Keratinocyte (primary cell): Measurements from ENCODE around the gene AFG1L. TPM values are rescaled to one million over a fixed set of nuclear protein-coding genes. Genes with fewer than 3 reads are reported as not detected.
"Not testable (repeated sequence)": the region's sequence is repeated elsewhere in the genome, so short reads cannot be mapped to it uniquely, and the experiment has no call there.

Experiments used
- DNase-seq: peaks from one replicate; pipeline ENCODE4 v3.0.0-alpha.2; 2011; ENCODE audit warnings: low read depth, missing footprints, low spot score
- FAIRE-seq: peaks from 2 replicates; lab custom pipeline; 2011; peaks lifted over from hg19 to GRCh38; lab: Jason Lieb, UNC
- H2AFZ ChIP-seq: 2 replicates; pipeline ENCODE4 v1.6.0; 2012; ENCODE audit warnings: low read length, control low read depth, inconsistent platforms; ENCODE audit not compliant: control insufficient read depth
- H3K27ac ChIP-seq: 2 replicates; pipeline ENCODE4 v1.5.1; 2011; ENCODE audit warnings: low read length; ENCODE audit not compliant: control insufficient read depth, insufficient read depth
- H3K27me3 ChIP-seq: 3 replicates; pipeline ENCODE4 v1.6.0; 2011; ENCODE audit warnings: low read length; ENCODE audit not compliant: control insufficient read depth, insufficient read depth; ENCODE audit errors: extremely low read depth
- H3K36me3 ChIP-seq, 2 experiments: 2 replicates in 1 of 2; 3 replicates in 1 of 2; pipeline ENCODE4 v1.5.1; 2011; ENCODE audit warnings: low read length in 2 of 2, mild to moderate bottlenecking in 1 of 2; ENCODE audit not compliant: control insufficient read depth in 2 of 2, insufficient read depth in 2 of 2; ENCODE audit errors: extremely low read depth in 1 of 2
- H3K4me1 ChIP-seq: 3 replicates; pipeline ENCODE4 v1.5.1; 2011; ENCODE audit warnings: low read length; ENCODE audit not compliant: control insufficient read depth, insufficient read depth; ENCODE audit errors: extremely low read depth
- H3K4me2 ChIP-seq: 3 replicates; pipeline ENCODE4 v1.6.0; 2011; ENCODE audit warnings: low read depth, low read length; ENCODE audit not compliant: control insufficient read depth, insufficient read depth; ENCODE audit errors: extremely low read depth
- H3K4me3 ChIP-seq, 3 experiments: fragments of 200-600 bp in 1 of 3; sonication (generic) in 1 of 3; 2 replicates in 2 of 3; 3 replicates in 1 of 3; pipeline ENCODE4 v1.5.1; 2011 to 2016; ENCODE audit warnings: low read length in 3 of 3, mild to moderate bottlenecking in 3 of 3, control low read depth in 2 of 3, inconsistent platforms in 1 of 3, low read depth in 1 of 3, mixed read lengths in 1 of 3, mixed run types in 1 of 3, moderate library complexity in 1 of 3; ENCODE audit not compliant: control insufficient read depth in 2 of 3, insufficient read depth in 2 of 3; ENCODE audit errors: extremely low read depth in 1 of 3
- H3K79me2 ChIP-seq: 2 replicates; pipeline ENCODE4 v1.6.0; 2012; ENCODE audit warnings: low read length; ENCODE audit not compliant: control insufficient read depth, insufficient read depth
- H3K9ac ChIP-seq: 3 replicates; pipeline ENCODE4 v1.6.0; 2011; ENCODE audit warnings: low read length; ENCODE audit not compliant: control insufficient read depth, insufficient read depth; ENCODE audit errors: extremely low read depth
- H3K9me1 ChIP-seq: 3 replicates; pipeline ENCODE4 v1.6.0; 2011; ENCODE audit warnings: low read length; ENCODE audit not compliant: control insufficient read depth, insufficient read depth; ENCODE audit errors: extremely low read depth
- H3K9me3 ChIP-seq: 2 replicates; pipeline ENCODE4 v1.5.1; 2012; ENCODE audit warnings: low read depth, low read length; ENCODE audit not compliant: control insufficient read depth
- H4K20me1 ChIP-seq: 3 replicates; pipeline ENCODE4 v1.6.0; 2011; ENCODE audit warnings: low read length; ENCODE audit not compliant: control insufficient read depth, insufficient read depth; ENCODE audit errors: extremely low read depth
- CTCF ChIP-seq, 3 experiments: IDR thresholded peaks in 1 of 3; conservative IDR thresholded peaks in 1 of 3; optimal IDR thresholded peaks in 1 of 3; 2 replicates in 2 of 3; 3 replicates in 1 of 3; pipeline versions ENCODE3 to v1.5.1; 2011; ENCODE audit warnings: low read length in 3 of 3, mild to moderate bottlenecking in 3 of 3, moderate library complexity in 2 of 3, control low read depth in 1 of 3, inconsistent platforms in 1 of 3; ENCODE audit not compliant: insufficient read depth in 2 of 3; ENCODE audit errors: extremely low read depth in 1 of 3
- EZH2 ChIP-seq: IDR thresholded peaks from one replicate; pipeline ENCODE4 v1.6.1; 2012; ENCODE audit warnings: inconsistent platforms, mild to moderate bottlenecking, low read length, moderate library complexity
- dilution Hi-C: fragments of 300-500 bp; cut with MboI; formaldehyde crosslinking; loops from one replicate; pipeline ENCODE4 v1.7.0; 2020; ENCODE audit warnings: low sequenced_read_pairs; ENCODE audit not compliant: extremely low pct_ligation_motif_present
- polyA plus RNA-seq, 5 experiments: library from polyadenylated mRNA; depleted of rRNA in 3 of 5; stranded (reverse) in 3 of 5; stranded (forward) in 1 of 5; unstranded in 1 of 5; fragments of >200 nt; gene quantifications; 1 replicate in 1 of 5; 2 replicates in 3 of 5; 3 replicates in 1 of 5; pipeline versions ENCODE4 v1.2.1 to v1.2.3, GENCODE V29; 2011 to 2012; ENCODE audit warnings: missing spikeins in 2 of 5, low read depth in 1 of 5, low replicate concordance in 1 of 5

The AFG1L gene
- polyA plus RNA-seq, 1 donor (not counting 4 experiments of a cell fraction or from before 2014, with no cell fraction given) = 3.1 TPM

- DNase-seq = no peak
- TF ChIP-seq EZH2 = no peak
- no peak for TF ChIP-seq CTCF (optimal IDR thresholded peaks at IDR 0.05 in 1 of 3, IDR thresholded peaks at IDR 0.05 in 1 of 3, conservative IDR thresholded peaks at IDR 0.05 in 1 of 3; ENCODE audit: extremely low read depth in 1 of 3, insufficient read depth in 2 of 3, low read length in 3 of 3)
- Histone ChIP-seq H3K36me3 (no peaks in the 10 kb centered on the region), H4K20me1 (no peaks in the 10 kb centered on the region), H3K27me3 (no peaks in the 10 kb centered on the region), H3K27ac (no peak overlapping the region), H3K4me2 (no peak overlapping the region), H3K9me3 (no peaks in the 10 kb centered on the region), H3K4me3 (no peak overlapping the region), H2AFZ (no peak overlapping the region), H3K9me1 (no peaks in the 10 kb centered on the region), H3K9ac (no peak overlapping the region), H3K4me1 (peaks cover 2% of the 10 kb centered on the region), H3K79me2 (peaks cover 25% of the 10 kb centered on the region)
- no peak for FAIRE-seq
- dilution Hi-C loops = no loop called here
These were observed 31.5 kb upstream of the AFG1L start for GRCh38 chr6:108263371-108263770.

GRCh38 chr6:108268845-108269244, 26.0 kb upstream of the AFG1L start:
- no peak overlapping the region for H3K27ac ChIP-seq
- no peaks in the 10 kb centered on the region for H3K79me2 ChIP-seq
- dilution Hi-C loops = no loop called here
- H4K20me1 ChIP-seq = no peaks in the 10 kb centered on the region
- no peaks in the 10 kb centered on the region for H3K9me1 ChIP-seq
- no peaks in the 10 kb centered on the region for H3K4me1 ChIP-seq
- H2AFZ ChIP-seq = no peak overlapping the region
- TF ChIP-seq CTCF (optimal IDR thresholded peaks at IDR 0.05 in 1 of 3, IDR thresholded peaks at IDR 0.05 in 1 of 3, conservative IDR thresholded peaks at IDR 0.05 in 1 of 3; ENCODE audit: extremely low read depth in 1 of 3, insufficient read depth in 2 of 3, low read length in 3 of 3) (no peak), EZH2 (no peak)
- FAIRE-seq (no peak), DNase-seq (no peak)
- no peaks in the 10 kb centered on the region for H3K9me3 ChIP-seq
- H3K4me2 ChIP-seq = no peak overlapping the region
- no peak overlapping the region for H3K4me3 ChIP-seq
- H3K36me3 ChIP-seq = no peaks in the 10 kb centered on the region
- no peak overlapping the region for H3K9ac ChIP-seq
- H3K27me3 ChIP-seq = no peaks in the 10 kb centered on the region

DNA sequence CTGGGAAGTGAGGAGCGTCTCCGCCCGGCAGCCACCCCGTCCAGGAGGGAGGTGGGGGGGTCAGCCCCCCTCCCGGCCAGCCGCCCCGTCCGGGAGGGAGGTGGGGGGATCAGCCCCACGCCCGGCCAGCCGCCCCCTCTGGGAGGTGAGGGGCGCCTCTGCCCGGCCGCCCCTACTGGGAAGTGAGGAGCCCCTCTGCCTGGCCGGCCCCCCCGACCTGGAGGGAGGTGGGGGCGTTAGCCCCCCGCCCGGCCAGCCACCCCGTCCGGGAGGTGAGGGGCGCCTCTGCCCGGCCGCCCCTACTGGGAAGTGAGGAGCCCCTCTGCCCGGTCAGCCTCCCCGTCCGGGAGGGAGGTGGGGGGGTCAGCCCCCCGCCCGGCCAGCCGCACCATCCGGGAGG, 24.9 kb upstream of the AFG1L start:
- DNase-seq, H3K4me2 ChIP-seq, H3K27me3 ChIP-seq, H3K36me3 ChIP-seq, H3K27ac ChIP-seq, H3K9me3 ChIP-seq, H3K4me1 ChIP-seq, H3K9ac ChIP-seq, H4K20me1 ChIP-seq, H2AFZ ChIP-seq, H3K79me2 ChIP-seq, H3K9me1 ChIP-seq, H3K4me3 ChIP-seq, dilution Hi-C loops, FAIRE-seq: not testable (repeated sequence)
